Right lobe of liver (tissue), 6 donors: Measurements from ENCODE around the gene DCTD. TPM values are rescaled to one million over a fixed set of nuclear protein-coding genes. Genes with fewer than 3 reads are reported as not detected.

Experiments
- ATAC-seq, 4 donors: fragments of 200-7000 bp; cut with Tn5 transposase; one replicate each; pipeline ENCODE4 v1.9.1; 2020; ENCODE audit warnings: mild to moderate bottlenecking in 4 of 4, moderate library complexity in 4 of 4
- DNase-seq, 3 donors: peaks; one replicate each; pipeline ENCODE4 v3.0.0-alpha.2; 2020
- H3K27ac ChIP-seq, 3 donors: fragments of 200-600 bp; one replicate each; pipeline ENCODE4 v1.8.0; 2022
- H3K27me3 ChIP-seq, 2 donors: fragments of 200-600 bp; one replicate each; pipeline ENCODE4 v1.8.0; 2022
- H3K36me3 ChIP-seq, 4 donors: fragments of 200-600 bp; sonication (generic) in 1 of 4; one replicate each; pipeline versions ENCODE4 v1.5.1 to v1.8.0; 2017 to 2022; ENCODE audit warnings: control low read depth in 1 of 4
- H3K4me1 ChIP-seq, 4 donors: fragments of 200-600 bp; sonication (generic) in 1 of 4; one replicate each; pipeline versions ENCODE4 v1.5.1 to v1.8.0; 2017 to 2022; ENCODE audit warnings: control low read depth in 1 of 4
- H3K4me3 ChIP-seq, 3 donors: fragments of 200-600 bp; one replicate each; pipeline ENCODE4 v1.8.0; 2022
- H3K9me3 ChIP-seq, 4 donors: fragments of 200-600 bp; sonication (generic) in 1 of 4; one replicate each; pipeline versions ENCODE4 v1.5.1 to v1.8.0; 2017 to 2022; ENCODE audit warnings: control low read depth in 1 of 4
- CTCF ChIP-seq, 4 donors: fragments of 200-600 bp in 3 of 4; fragments of 450-650 bp in 1 of 4; IDR thresholded peaks; one replicate each; pipeline versions ENCODE4 v1.5.1 to v1.8.0; 2016 to 2022; ENCODE audit warnings: antibody characterized with exemption in 4 of 4, mild to moderate bottlenecking in 2 of 4
- POLR2A ChIP-seq: fragments of 450-650 bp; IDR thresholded peaks from one replicate; pipeline ENCODE4 v1.6.1; 2017; ENCODE audit warnings: antibody characterized with exemption, mild to moderate bottlenecking
- WGBS: methylation state at CpG from one replicate; pipeline ENCODE4 v1.1.6; 2018; ENCODE audit warnings: low coverage, low lambda C conversion rate; ENCODE audit not compliant: insufficient coverage; ENCODE audit errors: missing lambda C conversion rate; 5-methylcytosine and 5-hydroxymethylcytosine counted together
- intact Hi-C, 2 donors: fragments of 100-400 bp; cut with DNase I; formaldehyde crosslinking; loops; one replicate each; pipeline versions ENCODE4 v1.11.2 to v1.14.1; 2022
- total RNA-seq, 6 experiments: library from RNA; depleted of rRNA in 2 of 6; stranded (reverse); fragments of >200 nt in 2 of 6; fragmentation: NEBNext Ultra II Directional in 3 of 6; extraction: Animal tissue kit (Norgen Biotek cat#: 25700) in 3 of 6; gene quantifications; one replicate each; pipeline versions ENCODE4 v1.1.0 to v1.2.4, GENCODE V29; 2016 to 2023
- donor health status: DM: no; HTN: yes; CAD: no.
- donor health status: DM: no; HTN: no; CAD: no.
- donor health status: DM: no; HTN: no; CAD: no.
- donor health status: DM: no; HTN: yes; CAD: no.
- donor health status: DM: no; HTN: yes; CAD: no.

DCTD gene
- total RNA-seq, 6 experiments from 2014 or later: 45.7 to 61.3 (median 51.2) TPM

GRCh38 chr4:182885022-182885737 is 32.0 kb downstream of the DCTD start:
- 92% methylated on average over 3 of the region's 3 CpGs for WGBS

GRCh38 chr4:182884040-182884439 is 33.1 kb downstream of the DCTD start:
- Histone ChIP-seq H3K4me3 (no peak overlapping the region), H3K9me3 (peaks cover 0 to 6% (median 0%) of the 10 kb centered on the region in 4 donors), H3K36me3 (peaks cover 0 to 15% (median 0%) of the 10 kb centered on the region in 4 donors), H3K27ac (no peak overlapping the region), H3K27me3 (no peaks in the 10 kb centered on the region), H3K4me1 (no peaks in the 10 kb centered on the region)
- ATAC-seq: no peak
- no peak for DNase-seq
- WGBS: 91% methylated on average over 3 of the region's 3 CpGs
- intact Hi-C loops: no loop called here
- no peak for TF ChIP-seq POLR2A
- TF ChIP-seq CTCF (IDR thresholded peaks at IDR 0.05): no peak

More at GRCh38 chr4:182885022-182885737, 32.0 kb downstream of the DCTD start:
- Histone ChIP-seq H3K36me3 (peaks cover 0 to 26% (median 1%) of the 10 kb centered on the region in 4 donors), H3K27ac (no peak overlapping the region), H3K27me3 (no peaks in the 10 kb centered on the region), H3K9me3 (peaks cover 0 to 6% (median 0%) of the 10 kb centered on the region in 4 donors), H3K4me3 (no peak overlapping the region), H3K4me1 (no peaks in the 10 kb centered on the region)
- ATAC-seq (no peak), DNase-seq (no peak)
- intact Hi-C loops: no loop called here
- TF ChIP-seq POLR2A (no peak), CTCF (IDR thresholded peaks at IDR 0.05) (no peak)

- ATAC-seq (no peak), DNase-seq (no peak)
- H3K27ac ChIP-seq: no peak overlapping the region
- peaks cover 0 to 10% (median 0%) of the 10 kb centered on the region in 4 donors for H3K36me3 ChIP-seq
- peaks cover 0 to 6% (median 0%) of the 10 kb centered on the region in 4 donors for H3K9me3 ChIP-seq
- intact Hi-C loops: no loop called here
- no peaks in the 10 kb centered on the region for H3K27me3 ChIP-seq
- no peak overlapping the region for H3K4me3 ChIP-seq
- 86% methylated on average over 4 of the region's 8 CpGs for WGBS
- no peaks in the 10 kb centered on the region for H3K4me1 ChIP-seq
- TF ChIP-seq CTCF (IDR thresholded peaks at IDR 0.05): no peak
These were observed 33.8 kb downstream of the DCTD start for GRCh38 chr4:182883351-182883750.

GRCh38 chr4:182881914-182882313 is 35.3 kb downstream of the DCTD start:
- H3K4me3 ChIP-seq: no peak overlapping the region
- H3K36me3 ChIP-seq: peaks cover 0 to 2% (median 0%) of the 10 kb centered on the region in 4 donors
- no peaks in the 10 kb centered on the region for H3K4me1 ChIP-seq
- intact Hi-C loops: no loop called here
- ATAC-seq (peak; percentile 82 to 94 (median 92)), DNase-seq (peak; percentile 62 to 80 (median 80))
- H3K27me3 ChIP-seq: no peaks in the 10 kb centered on the region
- H3K27ac ChIP-seq: no peak overlapping the region
- TF ChIP-seq POLR2A: no peak
- 61% methylated on average over 9 of the region's 16 CpGs for WGBS
- peaks cover 0 to 6% (median 0%) of the 10 kb centered on the region in 4 donors for H3K9me3 ChIP-seq
